Lower leg skin (tissue), 3 donors: ENCODE data around the gene RAD51B.

Source experiments
- POLR2A ChIP-seq, 2 donors: fragments of 450-650 bp; IDR thresholded peaks; one replicate each; pipeline ENCODE4 v1.6.1; 2016 to 2017; ENCODE audit warnings: antibody characterized with exemption in 2 of 2, mild to moderate bottlenecking in 1 of 2, moderate library complexity in 1 of 2
- TF ChIP-seq, protein P1 (sequence below), 3 donors: fragments of 450-650 bp; IDR thresholded peaks; one replicate each; pipeline ENCODE4 v1.5.1; 2016; ENCODE audit warnings: antibody characterized with exemption in 3 of 3, mild to moderate bottlenecking in 3 of 3, moderate library complexity in 2 of 3

DNA sequence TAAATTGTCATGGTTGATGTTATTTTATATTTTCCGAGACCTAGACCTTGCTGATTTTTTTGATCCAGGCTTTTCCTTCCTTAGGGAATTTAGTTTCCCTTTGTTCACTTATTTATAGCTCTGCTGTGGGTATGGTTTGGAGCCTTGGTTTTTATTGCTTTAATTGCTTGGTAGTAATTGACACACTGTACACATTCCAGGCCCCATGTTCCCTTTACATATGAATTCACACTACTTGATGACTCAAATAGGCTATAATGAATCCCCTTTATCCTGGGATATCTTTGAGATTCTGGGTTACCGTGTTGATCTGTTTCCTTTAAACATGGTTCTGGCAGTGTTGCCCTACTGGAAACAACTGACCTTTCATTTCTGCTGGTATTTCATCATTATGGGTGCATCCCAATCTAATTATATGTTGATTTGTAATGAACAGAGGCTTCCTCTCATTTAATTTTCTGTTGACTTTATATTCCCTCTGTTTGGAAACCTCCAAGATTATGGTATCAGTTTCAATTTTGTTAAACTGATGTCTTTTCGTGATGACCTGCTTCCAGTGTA lies 424.0 kb downstream of the RAD51B start:
- TF ChIP-seq, protein P1, sequence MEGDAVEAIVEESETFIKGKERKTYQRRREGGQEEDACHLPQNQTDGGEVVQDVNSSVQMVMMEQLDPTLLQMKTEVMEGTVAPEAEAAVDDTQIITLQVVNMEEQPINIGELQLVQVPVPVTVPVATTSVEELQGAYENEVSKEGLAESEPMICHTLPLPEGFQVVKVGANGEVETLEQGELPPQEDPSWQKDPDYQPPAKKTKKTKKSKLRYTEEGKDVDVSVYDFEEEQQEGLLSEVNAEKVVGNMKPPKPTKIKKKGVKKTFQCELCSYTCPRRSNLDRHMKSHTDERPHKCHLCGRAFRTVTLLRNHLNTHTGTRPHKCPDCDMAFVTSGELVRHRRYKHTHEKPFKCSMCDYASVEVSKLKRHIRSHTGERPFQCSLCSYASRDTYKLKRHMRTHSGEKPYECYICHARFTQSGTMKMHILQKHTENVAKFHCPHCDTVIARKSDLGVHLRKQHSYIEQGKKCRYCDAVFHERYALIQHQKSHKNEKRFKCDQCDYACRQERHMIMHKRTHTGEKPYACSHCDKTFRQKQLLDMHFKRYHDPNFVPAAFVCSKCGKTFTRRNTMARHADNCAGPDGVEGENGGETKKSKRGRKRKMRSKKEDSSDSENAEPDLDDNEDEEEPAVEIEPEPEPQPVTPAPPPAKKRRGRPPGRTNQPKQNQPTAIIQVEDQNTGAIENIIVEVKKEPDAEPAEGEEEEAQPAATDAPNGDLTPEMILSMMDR (IDR thresholded peaks at IDR 0.05), result no peak
- no peak for TF ChIP-seq POLR2A (IDR thresholded peaks at IDR 0.05)
